Left cardiac atrium (tissue), 4 donors: ENCODE measurements around the gene CDC42EP4. TPM values are rescaled to one million over a fixed set of nuclear protein-coding genes. Genes with fewer than 3 reads are reported as not detected.
"Not testable (repeated sequence)": the region's sequence is repeated elsewhere in the genome, so short reads cannot be mapped to it uniquely, and the experiment has no call there.

Experiments
- ATAC-seq, 2 donors: fragments of 200-7000 bp; cut with Tn5 transposase; one replicate each; pipeline ENCODE4 v1.9.1; 2020; ENCODE audit warnings: mild to moderate bottlenecking in 2 of 2, moderate library complexity in 2 of 2
- DNase-seq: peaks from one replicate; pipeline ENCODE4 v3.0.0-alpha.2; 2020
- intact Hi-C, 2 donors: fragments of 100-400 bp; cut with DNase I; formaldehyde crosslinking; loops; one replicate each; pipeline versions ENCODE4 v1.14.1 to v1.15.1; 2022 to 2023
- total RNA-seq, 2 donors: library from RNA; stranded (reverse); fragmentation: NEBNext Ultra II Directional; extraction: Animal tissue kit (Norgen Biotek cat#: 25700); gene quantifications; one replicate each; pipeline ENCODE4 v1.2.1, GENCODE V29; 2021
- donor health status: DM: no; HTN: yes; CAD: no.
- donor health status: DM: no; HTN: yes; CAD: no; lungs with severe emphysema.
- donor health status: DM: yes; HTN: yes; CAD: no.
- donor health status: Dilated cardiomyopathy.

CDC42EP4 gene
- total RNA-seq, 2 donors from 2014 or later: 44.9 to 80.5 TPM

DNA sequence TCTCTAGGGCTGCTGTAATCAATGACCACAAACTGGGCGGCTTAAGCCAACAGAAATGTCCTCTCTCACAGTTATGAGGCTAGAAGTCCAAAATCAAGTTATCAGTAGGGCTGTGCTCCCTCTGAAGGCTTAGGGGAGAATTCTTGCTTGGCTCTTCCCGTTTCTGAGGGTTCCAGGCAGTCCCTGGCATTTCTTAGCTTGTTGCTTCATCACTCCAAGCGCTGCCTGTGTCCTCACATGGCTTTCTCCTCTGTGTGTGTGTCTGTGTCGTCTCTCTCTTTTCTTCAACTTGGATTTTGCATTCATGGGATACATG is 13.7 kb upstream of the CDC42EP4 start:
- peak; percentile 81 to 92 for ATAC-seq
- no peak for DNase-seq
- intact Hi-C loops: no loop called here

DNA sequence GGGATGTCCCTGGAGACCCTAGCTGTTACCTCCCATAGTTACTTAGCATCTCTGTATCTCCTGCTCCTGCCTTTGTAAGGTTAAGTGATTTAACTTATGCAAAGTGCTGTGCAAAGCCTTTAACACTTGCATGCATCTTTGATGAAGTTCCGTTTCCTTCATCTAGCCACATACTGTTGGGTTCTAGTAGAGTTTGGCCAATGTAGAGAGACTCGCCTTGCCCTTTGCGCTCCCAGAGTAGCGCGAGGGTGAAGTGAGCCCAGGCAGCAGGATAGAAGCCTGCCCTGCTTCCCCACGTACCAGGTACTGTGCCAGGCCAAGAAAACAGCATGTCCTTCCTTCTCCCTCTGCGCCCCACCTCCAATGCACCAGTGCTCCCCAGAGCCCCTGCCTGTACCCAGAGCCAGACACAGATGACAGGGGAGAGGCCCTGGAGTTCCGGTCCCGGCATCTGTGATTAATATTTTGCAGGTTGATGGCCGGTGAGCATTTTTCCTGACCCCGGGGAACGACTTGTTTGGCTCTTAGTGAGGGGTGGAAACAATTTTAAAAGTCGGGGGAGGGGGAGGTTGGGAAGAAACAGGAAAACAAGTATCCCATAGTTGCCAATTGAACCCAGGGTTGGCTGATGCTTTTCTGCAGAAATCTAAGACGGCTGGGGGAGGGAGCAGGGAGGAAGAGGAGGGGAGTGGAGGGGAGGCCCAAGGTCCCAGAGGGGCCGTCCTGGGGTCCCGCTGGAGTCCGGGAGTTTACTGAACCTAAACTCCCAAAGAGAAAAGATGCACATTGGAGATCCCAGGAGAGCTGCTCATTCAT is 13.1 kb upstream of the CDC42EP4 start:
- intact Hi-C loops: no loop called here
- ATAC-seq: no peak
- no peak for DNase-seq

- intact Hi-C loops: no loop called here
- peak in 1 of 2 donors; percentile 70 for ATAC-seq
- peak; percentile 55 for DNase-seq
Measured at GRCh38 chr17:73324160-73324475, 12.3 kb upstream of the CDC42EP4 start.

DNA sequence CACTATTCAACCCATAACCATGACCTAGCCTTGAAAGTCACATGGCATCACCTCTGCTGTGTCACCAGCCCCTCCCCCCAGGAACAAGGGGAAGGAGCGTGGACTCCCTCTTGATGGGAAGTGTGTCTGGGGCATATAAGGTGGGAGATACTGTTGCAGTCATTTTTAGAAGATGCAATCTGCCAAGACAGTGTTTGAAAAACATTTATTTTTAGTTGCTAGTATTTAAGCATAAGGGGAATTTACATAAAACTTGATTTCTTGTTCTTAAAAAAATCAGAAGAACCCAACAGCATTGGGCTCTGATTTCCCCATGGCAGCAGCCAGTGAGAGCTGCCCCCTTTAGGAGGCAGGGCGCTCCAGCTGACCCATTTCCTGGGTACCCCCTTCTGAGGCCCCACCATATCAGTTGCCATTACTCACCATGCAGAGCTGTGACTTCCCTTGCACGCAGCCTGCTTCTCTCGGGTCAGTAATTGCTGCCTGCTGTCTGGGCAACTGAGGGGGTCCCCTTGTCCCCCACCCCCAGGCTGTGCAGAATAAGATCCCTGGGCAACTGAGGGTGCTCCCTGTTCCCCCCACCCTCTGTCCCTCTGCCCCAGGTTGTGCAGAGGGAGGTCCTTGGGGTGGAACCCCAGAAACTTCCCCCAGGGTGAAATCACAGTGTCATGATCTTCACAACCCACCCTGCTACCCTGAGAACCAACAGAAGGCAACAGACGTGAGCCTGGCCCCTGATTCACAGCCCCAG is 11.8 kb upstream of the CDC42EP4 start:
- ATAC-seq (no peak), DNase-seq (no peak)
- intact Hi-C loops: no loop called here

GRCh38 chr17:73320601-73321264 is 8.9 kb upstream of the CDC42EP4 start:
- intact Hi-C loops: no loop called here
- ATAC-seq (no peak), DNase-seq (no peak)

DNA sequence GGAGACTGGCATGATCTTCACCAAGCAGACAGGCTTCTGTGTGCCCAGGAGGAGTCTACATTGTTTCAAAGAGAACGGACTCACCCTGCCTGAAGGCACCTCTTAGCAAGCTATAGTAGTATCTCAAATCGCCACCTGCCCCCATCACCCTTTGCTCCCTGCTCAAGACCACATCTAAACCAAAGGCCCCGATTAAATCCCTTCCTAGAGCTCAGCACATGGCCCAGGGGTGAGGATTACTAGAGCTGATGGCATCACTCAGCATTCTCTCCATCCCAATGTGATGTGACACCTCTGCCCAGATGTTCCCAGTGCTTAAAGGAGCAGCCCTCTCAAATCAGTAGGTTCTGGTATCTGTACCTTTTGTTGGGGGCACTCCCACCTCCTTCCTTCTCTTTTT is 8.0 kb upstream of the CDC42EP4 start:
- DNase-seq (no peak), ATAC-seq (no peak)
- intact Hi-C loops: loop anchor here in 1 of 2 donors (10.0 kb wide), 1 partner anchor 65 kb away; no protein-coding TSS in a partner anchor

GRCh38 chr17:73318836-73319235 is 7.0 kb upstream of the CDC42EP4 start:
- DNase-seq: no peak
- intact Hi-C loops: loop anchor here in 1 of 2 donors (10.0 kb wide), 1 partner anchor 64 kb away; no protein-coding TSS in a partner anchor
- ATAC-seq: no peak

GRCh38 chr17:73318427-73318813 is 6.6 kb upstream of the CDC42EP4 start:
- intact Hi-C loops: loop anchor here in 1 of 2 donors (10.0 kb wide), 1 partner anchor 64 kb away; no protein-coding TSS in a partner anchor
- no peak for ATAC-seq
- DNase-seq: no peak

GRCh38 chr17:73317513-73318426 is 6.0 kb upstream of the CDC42EP4 start:
- ATAC-seq: peak; percentile 27 to 29

GRCh38 chr17:73316919-73317505 is 5.2 kb upstream of the CDC42EP4 start:
- DNase-seq (peak; percentile 56), ATAC-seq (peak in 1 of 2 donors; percentile 80)
- intact Hi-C loops: loop anchor here in 1 of 2 donors (10.0 kb wide), 1 partner anchor 62 kb away; no protein-coding TSS in a partner anchor

More at GRCh38 chr17:73317513-73318426, 6.0 kb upstream of the CDC42EP4 start:
- DNase-seq: no peak
- intact Hi-C loops: loop anchor here in 1 of 2 donors (10.0 kb wide), 1 partner anchor 63 kb away; no protein-coding TSS in a partner anchor

GRCh38 chr17:73315471-73315870 is 3.7 kb upstream of the CDC42EP4 start:
- ATAC-seq: no peak
- intact Hi-C loops: loop anchor here in 1 of 2 donors (10.0 kb wide), 1 partner anchor 61 kb away; no protein-coding TSS in a partner anchor
- no peak for DNase-seq

GRCh38 chr17:73313526-73314127 is 1.8 kb upstream of the CDC42EP4 start:
- intact Hi-C loops: loop anchor here (5.0 to 10.0 kb wide), 2 partner anchors 54 to 59 kb away; no protein-coding TSS in a partner anchor
- no peak for DNase-seq
- no peak for ATAC-seq

GRCh38 chr17:73312887-73313286 is 1.1 kb upstream of the CDC42EP4 start:
- intact Hi-C loops: loop anchor here (5.0 to 10.0 kb wide), 2 partner anchors 54 to 58 kb away; no protein-coding TSS in a partner anchor
- ATAC-seq, DNase-seq: not testable (repeated sequence)

DNA sequence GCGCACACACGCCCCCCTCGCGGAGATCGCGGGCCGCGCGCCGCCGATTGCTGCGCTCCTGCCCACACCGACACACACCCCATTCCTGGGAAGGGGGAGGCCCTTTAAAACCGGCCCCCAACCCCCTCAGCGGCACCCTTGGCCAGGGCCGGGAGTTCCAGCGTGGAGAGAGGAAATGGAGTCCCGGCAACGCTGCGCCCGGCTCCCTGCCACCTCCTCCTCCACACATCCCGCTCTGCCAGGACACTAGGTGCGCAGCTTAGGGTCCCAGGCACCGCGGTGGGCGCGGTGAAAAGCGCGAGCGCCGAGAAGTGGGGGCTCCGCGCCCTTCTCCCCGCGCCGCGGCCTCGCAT is 397 bp downstream of the CDC42EP4 start:
- intact Hi-C loops: loop anchor here (5.0 to 10.0 kb wide), 2 partner anchors 56 to 57 kb away; no protein-coding TSS in a partner anchor
- ATAC-seq (peak; percentile 13 to 30), DNase-seq (no peak)

GRCh38 chr17:73309727-73310596 is 1.8 kb downstream of the CDC42EP4 start:
- intact Hi-C loops: loop anchor here (5.0 to 10.0 kb wide), 2 partner anchors 55 to 57 kb away; no protein-coding TSS in a partner anchor
- DNase-seq (no peak), ATAC-seq (no peak)

- DNase-seq, intact Hi-C loops, ATAC-seq: not testable (repeated sequence)
Measured at GRCh38 chr17:73308959-73309358, 2.8 kb downstream of the CDC42EP4 start.
